Measurements from ENCODE around the gene WDR88. TPM values are rescaled to one million over a fixed set of nuclear protein-coding genes. Genes with fewer than 3 reads are reported as not detected.
"Not testable (repeated sequence)": the region's sequence is repeated elsewhere in the genome, so short reads cannot be mapped to it uniquely, and the experiment has no call there.

Gene WDR88
- total RNA-seq, 2 experiments from 2014 or later = not detected

GRCh38 chr19:33159149-33159548, 27.2 kb downstream of the WDR88 start:
- ChIA-PET POLR2A (interaction anchor here (0.6 to 4.2 kb wide), 2 partner anchors 17 to 472 kb away, joined by 4 to 47 read pairs; no protein-coding TSS in a partner anchor), CTCF (interaction anchor here (1.4 to 3.7 kb wide), 5 partner anchors 9 to 25 kb away, joined by 3 to 34 read pairs (median 17); no protein-coding TSS in a partner anchor)
- Mint-ChIP-seq H3K4me3 (no peak overlapping the region), H3K27ac (no peak overlapping the region), H3K27me3 (no peaks in the 10 kb centered on the region), H3K4me1 (ENCODE audit: low read depth) (peaks cover 32% of the 10 kb centered on the region), H3K36me3 (no peaks in the 10 kb centered on the region), H3K9me3 (no peaks in the 10 kb centered on the region)
- intact Hi-C loops (cut with micrococcal nuclease) = no loop called here
- DNase-seq = no peak

- CTCF ChIA-PET = interaction anchor here (1.1 to 3.7 kb wide), 7 partner anchors 9 to 256 kb away, joined by 3 to 34 read pairs (median 4); no protein-coding TSS in a partner anchor
- Mint-ChIP-seq H3K27ac (peak overlapping the region; percentile 86), H3K4me1 (ENCODE audit: low read depth) (peaks cover 32% of the 10 kb centered on the region), H3K36me3 (no peaks in the 10 kb centered on the region), H3K9me3 (no peaks in the 10 kb centered on the region), H3K4me3 (no peak overlapping the region), H3K27me3 (no peaks in the 10 kb centered on the region)
- DNase-seq = no peak
- intact Hi-C loops (cut with micrococcal nuclease) = loop anchor here (1.0 to 2.0 kb wide), 2 partner anchors 15 to 17 kb away; no protein-coding TSS in a partner anchor
- POLR2A ChIA-PET = interaction anchor here (1.3 to 4.2 kb wide), 3 partner anchors 14 to 214 kb away, joined by 5 to 47 read pairs (median 7); partner anchors contain the start of gene CEBPG
Measured at GRCh38 chr19:33159893-33160292, 28.0 kb downstream of the WDR88 start.

GRCh38 chr19:33161201-33161600, 29.3 kb downstream of the WDR88 start:
- intact Hi-C loops (cut with micrococcal nuclease) = loop anchor here (2.0 kb wide), 1 partner anchor 16 kb away; no protein-coding TSS in a partner anchor
- H3K4me1 Mint-ChIP-seq (ENCODE audit: low read depth) = peaks cover 32% of the 10 kb centered on the region

GRCh38 chr19:33163481-33163880, 31.6 kb downstream of the WDR88 start:
- Mint-ChIP-seq H3K27me3 (no peaks in the 10 kb centered on the region), H3K9me3 (peaks cover 9% of the 10 kb centered on the region), H3K4me1 (ENCODE audit: low read depth) (peaks cover 24% of the 10 kb centered on the region), H3K4me3 (no peak overlapping the region), H3K36me3 (peaks cover under 1% of the 10 kb centered on the region), H3K27ac (no peak overlapping the region)
- ChIA-PET CTCF (interaction anchor here (0.7 to 2.2 kb wide), 4 partner anchors 10 to 72 kb away, joined by 3 to 10 read pairs (median 6); no protein-coding TSS in a partner anchor), POLR2A (interaction anchor here (1.3 kb wide), 1 partner anchor 13 kb away, joined by 4 read pairs; no protein-coding TSS in a partner anchor)
- intact Hi-C loops (cut with micrococcal nuclease) = no loop called here
- no peak for DNase-seq

More at GRCh38 chr19:33161201-33161600, 29.3 kb downstream of the WDR88 start:
- no peak for DNase-seq
- Mint-ChIP-seq H3K36me3 (no peaks in the 10 kb centered on the region), H3K27ac (peak overlapping the region; percentile 86), H3K9me3 (no peaks in the 10 kb centered on the region), H3K27me3 (no peaks in the 10 kb centered on the region), H3K4me3 (no peak overlapping the region)
- ChIA-PET POLR2A (interaction anchor here (1.3 to 4.2 kb wide), 3 partner anchors 13 to 212 kb away, joined by 5 to 47 read pairs (median 7); partner anchors contain the start of gene CEBPG), CTCF (interaction anchor here (1.1 to 3.7 kb wide), 6 partner anchors 16 to 36 kb away, joined by 3 to 34 read pairs (median 12); no protein-coding TSS in a partner anchor)

- H3K4me1 Mint-ChIP-seq (ENCODE audit: low read depth); DNase-seq; H3K4me3 Mint-ChIP-seq; H3K36me3 Mint-ChIP-seq; H3K27me3 Mint-ChIP-seq; H3K27ac Mint-ChIP-seq; intact Hi-C loops (cut with micrococcal nuclease): not testable (repeated sequence)
- peaks cover 10% of the 10 kb centered on the region for H3K9me3 Mint-ChIP-seq
- POLR2A ChIA-PET = interaction anchor here (0.6 kb wide), 1 partner anchor 31 kb away, joined by 3 read pairs; no protein-coding TSS in a partner anchor
- CTCF ChIA-PET = interaction anchor here (1.1 to 2.2 kb wide), 3 partner anchors 10 to 22 kb away, joined by 3 to 6 read pairs (median 6); no protein-coding TSS in a partner anchor
Measured at GRCh38 chr19:33166037-33166436, 34.1 kb downstream of the WDR88 start.

- POLR2A ChIA-PET = no interaction called here
- no peak for DNase-seq
- no peak overlapping the region for H3K4me3 Mint-ChIP-seq
- H3K36me3 Mint-ChIP-seq = peaks cover 4% of the 10 kb centered on the region
- intact Hi-C loops (cut with micrococcal nuclease) = no loop called here
- H3K27ac Mint-ChIP-seq = no peak overlapping the region
- H3K27me3 Mint-ChIP-seq = no peaks in the 10 kb centered on the region
- H3K9me3 Mint-ChIP-seq = peaks cover 10% of the 10 kb centered on the region
- CTCF ChIA-PET = interaction anchor here (0.6 to 2.2 kb wide), 2 partner anchors 23 to 400 kb away, joined by 3 to 6 read pairs; no protein-coding TSS in a partner anchor
- H3K4me1 Mint-ChIP-seq (ENCODE audit: low read depth) = peaks cover 1% of the 10 kb centered on the region
Measured at GRCh38 chr19:33167438-33167837, 35.5 kb downstream of the WDR88 start.

- CTCF ChIA-PET = no interaction called here
Measured at GRCh38 chr19:33168528-33168927, 36.6 kb downstream of the WDR88 start.

GRCh38 chr19:33171222-33171795, 39.4 kb downstream of the WDR88 start:
- Mint-ChIP-seq H3K36me3 (peaks cover 7% of the 10 kb centered on the region), H3K27ac (no peak overlapping the region), H3K4me3 (no peak overlapping the region), H3K27me3 (no peaks in the 10 kb centered on the region), H3K9me3 (peaks cover 10% of the 10 kb centered on the region), H3K4me1 (ENCODE audit: low read depth) (peaks cover 20% of the 10 kb centered on the region)
- CTCF ChIA-PET = interaction anchor here (1.2 to 2.9 kb wide), 3 partner anchors 13 to 27 kb away, joined by 3 to 9 read pairs (median 6); no protein-coding TSS in a partner anchor
- intact Hi-C loops (cut with micrococcal nuclease) = no loop called here
- no peak for DNase-seq
- POLR2A ChIA-PET = no interaction called here

More at GRCh38 chr19:33168528-33168927, 36.6 kb downstream of the WDR88 start:
- H3K9me3 Mint-ChIP-seq = peaks cover 10% of the 10 kb centered on the region
- no peak for DNase-seq
- no peaks in the 10 kb centered on the region for H3K27me3 Mint-ChIP-seq
- H3K36me3 Mint-ChIP-seq = peaks cover 4% of the 10 kb centered on the region
- intact Hi-C loops (cut with micrococcal nuclease) = no loop called here
- no peak overlapping the region for H3K27ac Mint-ChIP-seq
- H3K4me3 Mint-ChIP-seq = no peak overlapping the region
- POLR2A ChIA-PET = no interaction called here
- peaks cover 5% of the 10 kb centered on the region for H3K4me1 Mint-ChIP-seq (ENCODE audit: low read depth)

- peaks cover 12% of the 10 kb centered on the region for H3K9me3 Mint-ChIP-seq
- DNase-seq = no peak
- peaks cover 22% of the 10 kb centered on the region for H3K4me1 Mint-ChIP-seq (ENCODE audit: low read depth)
- H3K27ac Mint-ChIP-seq = no peak overlapping the region
- H3K27me3 Mint-ChIP-seq = peaks cover 2% of the 10 kb centered on the region
- peaks cover 10% of the 10 kb centered on the region for H3K36me3 Mint-ChIP-seq
- ChIA-PET CTCF (interaction anchor here (0.6 to 2.5 kb wide), 3 partner anchors 12 to 46 kb away, joined by 3 to 8 read pairs (median 6); no protein-coding TSS in a partner anchor), POLR2A (no interaction called here)
- no peak overlapping the region for H3K4me3 Mint-ChIP-seq
- intact Hi-C loops (cut with micrococcal nuclease) = no loop called here
Measured at GRCh38 chr19:33171916-33172359, 40.0 kb downstream of the WDR88 start.

GRCh38 chr19:33174186-33174585, 42.3 kb downstream of the WDR88 start:
- peaks cover 30% of the 10 kb centered on the region for H3K4me1 Mint-ChIP-seq (ENCODE audit: low read depth)
- peaks cover 2% of the 10 kb centered on the region for H3K9me3 Mint-ChIP-seq
- no peak overlapping the region for H3K27ac Mint-ChIP-seq
- no peak for DNase-seq
- POLR2A ChIA-PET = interaction anchor here (1.6 kb wide), 1 partner anchor 14 kb away, joined by 5 read pairs; no protein-coding TSS in a partner anchor
- no peak overlapping the region for H3K4me3 Mint-ChIP-seq
- H3K36me3 Mint-ChIP-seq = peaks cover 8% of the 10 kb centered on the region
- intact Hi-C loops (cut with micrococcal nuclease) = no loop called here
- H3K27me3 Mint-ChIP-seq = peaks cover 3% of the 10 kb centered on the region
- CTCF ChIA-PET = interaction anchor here (1.0 to 2.5 kb wide), 3 partner anchors 10 to 49 kb away, joined by 3 to 8 read pairs (median 4); no protein-coding TSS in a partner anchor

GRCh38 chr19:33175156-33175782, 43.4 kb downstream of the WDR88 start:
- ChIA-PET POLR2A (interaction anchor here (1.4 to 3.0 kb wide), 4 partner anchors 11 to 199 kb away, joined by 4 to 47 read pairs (median 10); partner anchors contain the start of gene CEBPG), CTCF (interaction anchor here (0.9 to 4.6 kb wide), 6 partner anchors 9 to 200 kb away, joined by 3 to 37 read pairs (median 5); no protein-coding TSS in a partner anchor)
- H3K4me1 Mint-ChIP-seq (ENCODE audit: low read depth) = peaks cover 30% of the 10 kb centered on the region
- intact Hi-C loops (cut with micrococcal nuclease) = loop anchor here (5.0 kb wide), 3 partner anchors 197 to 997 kb away; partner anchors contain the start of genes CEBPG, LSM14A and NUDT19
- peaks cover 2% of the 10 kb centered on the region for H3K9me3 Mint-ChIP-seq
- no peak for DNase-seq
- peaks cover 7% of the 10 kb centered on the region for H3K36me3 Mint-ChIP-seq
- H3K4me3 Mint-ChIP-seq = peak overlapping the region; percentile 96
- peaks cover 3% of the 10 kb centered on the region for H3K27me3 Mint-ChIP-seq
- no peak overlapping the region for H3K27ac Mint-ChIP-seq
